Measurements from ENCODE around the gene MPPED1.

DNA sequence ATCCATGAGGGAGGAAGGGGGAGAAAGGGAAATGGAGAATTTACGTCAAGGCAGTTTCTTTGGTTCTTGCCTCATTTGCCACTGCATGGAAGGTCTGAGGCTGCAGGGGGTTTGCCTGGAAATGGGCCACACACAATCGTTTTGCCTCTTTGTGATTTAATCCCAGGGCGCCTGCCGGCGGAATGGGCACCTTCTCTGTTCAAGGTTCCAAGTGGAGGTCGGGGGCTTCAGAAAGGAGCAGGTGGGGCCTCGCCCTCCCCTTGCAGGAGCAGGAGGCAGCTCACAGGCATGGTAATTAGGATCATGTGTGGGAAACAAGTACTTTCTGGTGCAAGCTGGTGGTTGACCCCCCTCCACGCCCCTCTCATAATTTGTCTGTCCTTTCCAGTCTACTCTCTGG is 29.9 kb downstream of the MPPED1 start:
- no peak for TF ChIP-seq CREB1 (IDR thresholded peaks at IDR 0.05; ENCODE audit: low read depth)
- no peak for TF ChIP-seq TAF1 (IDR thresholded peaks at IDR 0.05; ENCODE audit: low read depth)
- TF ChIP-seq, protein P1, sequence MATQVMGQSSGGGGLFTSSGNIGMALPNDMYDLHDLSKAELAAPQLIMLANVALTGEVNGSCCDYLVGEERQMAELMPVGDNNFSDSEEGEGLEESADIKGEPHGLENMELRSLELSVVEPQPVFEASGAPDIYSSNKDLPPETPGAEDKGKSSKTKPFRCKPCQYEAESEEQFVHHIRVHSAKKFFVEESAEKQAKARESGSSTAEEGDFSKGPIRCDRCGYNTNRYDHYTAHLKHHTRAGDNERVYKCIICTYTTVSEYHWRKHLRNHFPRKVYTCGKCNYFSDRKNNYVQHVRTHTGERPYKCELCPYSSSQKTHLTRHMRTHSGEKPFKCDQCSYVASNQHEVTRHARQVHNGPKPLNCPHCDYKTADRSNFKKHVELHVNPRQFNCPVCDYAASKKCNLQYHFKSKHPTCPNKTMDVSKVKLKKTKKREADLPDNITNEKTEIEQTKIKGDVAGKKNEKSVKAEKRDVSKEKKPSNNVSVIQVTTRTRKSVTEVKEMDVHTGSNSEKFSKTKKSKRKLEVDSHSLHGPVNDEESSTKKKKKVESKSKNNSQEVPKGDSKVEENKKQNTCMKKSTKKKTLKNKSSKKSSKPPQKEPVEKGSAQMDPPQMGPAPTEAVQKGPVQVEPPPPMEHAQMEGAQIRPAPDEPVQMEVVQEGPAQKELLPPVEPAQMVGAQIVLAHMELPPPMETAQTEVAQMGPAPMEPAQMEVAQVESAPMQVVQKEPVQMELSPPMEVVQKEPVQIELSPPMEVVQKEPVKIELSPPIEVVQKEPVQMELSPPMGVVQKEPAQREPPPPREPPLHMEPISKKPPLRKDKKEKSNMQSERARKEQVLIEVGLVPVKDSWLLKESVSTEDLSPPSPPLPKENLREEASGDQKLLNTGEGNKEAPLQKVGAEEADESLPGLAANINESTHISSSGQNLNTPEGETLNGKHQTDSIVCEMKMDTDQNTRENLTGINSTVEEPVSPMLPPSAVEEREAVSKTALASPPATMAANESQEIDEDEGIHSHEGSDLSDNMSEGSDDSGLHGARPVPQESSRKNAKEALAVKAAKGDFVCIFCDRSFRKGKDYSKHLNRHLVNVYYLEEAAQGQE (IDR thresholded peaks at IDR 0.05; ENCODE audit: low read depth): no peak
- TF ChIP-seq EP300 (IDR thresholded peaks at IDR 0.05; ENCODE audit: borderline replicate concordance): no peak
- TF ChIP-seq, protein P2, sequence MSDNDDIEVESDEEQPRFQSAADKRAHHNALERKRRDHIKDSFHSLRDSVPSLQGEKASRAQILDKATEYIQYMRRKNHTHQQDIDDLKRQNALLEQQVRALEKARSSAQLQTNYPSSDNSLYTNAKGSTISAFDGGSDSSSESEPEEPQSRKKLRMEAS (IDR thresholded peaks at IDR 0.05): no peak
- no peak for TF ChIP-seq EGR1 (IDR thresholded peaks at IDR 0.05)
- TF ChIP-seq TCF12 (IDR thresholded peaks at IDR 0.05; ENCODE audit: low read depth): no peak
- no peak for TF ChIP-seq CEBPB (IDR thresholded peaks at IDR 0.05)
- no peak for TF ChIP-seq YY1 (IDR thresholded peaks at IDR 0.05; ENCODE audit: low read depth)
- TF ChIP-seq RAD21 (IDR thresholded peaks at IDR 0.05; ENCODE audit: low read depth): no peak
